Measurements from ENCODE around the gene CENPF.

GRCh38 chr1:214632091-214632490 is 29.1 kb downstream of the CENPF start:
- TF ChIP-seq POLR2AphosphoS5 (IDR thresholded peaks at IDR 0.05; ENCODE audit: borderline replicate concordance, low read depth, low read length) = no peak
- TF ChIP-seq EZH2 (IDR thresholded peaks at IDR 0.05) = no peak

Measured in SK-N-MC (cell line).